ENCODE results near the gene NKAIN1. TPM values are rescaled to one million over a fixed set of nuclear protein-coding genes. Genes with fewer than 3 reads are reported as not detected.

The NKAIN1 gene
- total RNA-seq, 3 donors from 2014 or later (not counting 1 experiment from before 2014, with no cell fraction given) = not detected

DNA sequence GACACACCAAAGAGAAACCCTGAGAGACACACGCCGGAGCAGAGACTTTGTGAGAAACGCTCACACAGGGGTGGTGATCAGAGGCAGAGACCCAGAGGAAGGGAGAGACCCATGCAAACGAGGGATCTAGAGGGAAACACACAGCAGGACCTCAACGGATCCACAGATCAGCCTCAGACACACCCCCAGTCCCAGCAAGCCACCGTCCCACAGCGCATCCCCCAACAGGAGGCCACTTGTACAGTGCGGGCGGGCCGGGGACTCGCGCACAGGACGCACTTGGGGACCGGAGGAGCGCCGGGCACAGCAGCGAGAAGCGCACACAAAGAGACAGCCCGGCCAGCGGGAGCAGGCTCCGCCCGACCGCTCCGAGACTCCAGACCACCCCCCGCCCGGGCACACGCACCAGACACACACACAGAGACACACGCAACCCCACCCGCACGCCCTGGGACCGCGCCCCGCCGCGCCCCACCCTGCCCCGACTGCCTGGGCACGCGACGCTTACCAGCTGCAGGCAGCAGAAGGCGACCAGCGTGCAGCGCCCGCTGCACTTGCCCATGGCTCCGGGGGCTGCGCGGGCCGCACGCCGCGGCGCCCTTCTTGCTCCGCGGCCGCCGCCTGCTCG, 587 bp downstream of the NKAIN1 start:
- H3K4me1 ChIP-seq (ENCODE audit: control insufficient read depth, insufficient read depth, low read length) = peaks cover 4% of the 10 kb centered on the region
- DNase-seq (no peak), ATAC-seq (peak in 1 of 3 donors; percentile 17)
- no peak overlapping the region for H3K4me3 ChIP-seq (ENCODE audit: low read length)
- TF ChIP-seq, protein P1, sequence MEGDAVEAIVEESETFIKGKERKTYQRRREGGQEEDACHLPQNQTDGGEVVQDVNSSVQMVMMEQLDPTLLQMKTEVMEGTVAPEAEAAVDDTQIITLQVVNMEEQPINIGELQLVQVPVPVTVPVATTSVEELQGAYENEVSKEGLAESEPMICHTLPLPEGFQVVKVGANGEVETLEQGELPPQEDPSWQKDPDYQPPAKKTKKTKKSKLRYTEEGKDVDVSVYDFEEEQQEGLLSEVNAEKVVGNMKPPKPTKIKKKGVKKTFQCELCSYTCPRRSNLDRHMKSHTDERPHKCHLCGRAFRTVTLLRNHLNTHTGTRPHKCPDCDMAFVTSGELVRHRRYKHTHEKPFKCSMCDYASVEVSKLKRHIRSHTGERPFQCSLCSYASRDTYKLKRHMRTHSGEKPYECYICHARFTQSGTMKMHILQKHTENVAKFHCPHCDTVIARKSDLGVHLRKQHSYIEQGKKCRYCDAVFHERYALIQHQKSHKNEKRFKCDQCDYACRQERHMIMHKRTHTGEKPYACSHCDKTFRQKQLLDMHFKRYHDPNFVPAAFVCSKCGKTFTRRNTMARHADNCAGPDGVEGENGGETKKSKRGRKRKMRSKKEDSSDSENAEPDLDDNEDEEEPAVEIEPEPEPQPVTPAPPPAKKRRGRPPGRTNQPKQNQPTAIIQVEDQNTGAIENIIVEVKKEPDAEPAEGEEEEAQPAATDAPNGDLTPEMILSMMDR (IDR thresholded peaks at IDR 0.05) = no peak
- no peaks in the 10 kb centered on the region for H3K36me3 ChIP-seq (ENCODE audit: control insufficient read depth, insufficient read depth, low read length)
- H3K27ac ChIP-seq (ENCODE audit: low read length) = no peak overlapping the region
- no peaks in the 10 kb centered on the region for H3K9me3 Mint-ChIP-seq
- WGBS (ENCODE audit: insufficient coverage) = under 1% methylated on average over 56 of the region's 56 CpGs
- peaks cover 21% of the 10 kb centered on the region for H3K27me3 ChIP-seq (ENCODE audit: control insufficient read depth, insufficient read depth, low read length)
- H3K4me1 Mint-ChIP-seq = peaks cover 7% of the 10 kb centered on the region in 2 donors
- H3K4me3 Mint-ChIP-seq = peak overlapping the region; percentile 59
- H3K27me3 Mint-ChIP-seq (ENCODE audit: low read depth in 2 of 2) = peaks cover 41 to 61% of the 10 kb centered on the region in 2 donors
- no peaks in the 10 kb centered on the region for H3K9me3 ChIP-seq (ENCODE audit: control insufficient read depth, insufficient read depth, low read length)
- no peaks in the 10 kb centered on the region for H3K36me3 Mint-ChIP-seq
- no peak overlapping the region for H3K27ac Mint-ChIP-seq
- intact Hi-C loops (cut with micrococcal nuclease) = no loop called here

DNA sequence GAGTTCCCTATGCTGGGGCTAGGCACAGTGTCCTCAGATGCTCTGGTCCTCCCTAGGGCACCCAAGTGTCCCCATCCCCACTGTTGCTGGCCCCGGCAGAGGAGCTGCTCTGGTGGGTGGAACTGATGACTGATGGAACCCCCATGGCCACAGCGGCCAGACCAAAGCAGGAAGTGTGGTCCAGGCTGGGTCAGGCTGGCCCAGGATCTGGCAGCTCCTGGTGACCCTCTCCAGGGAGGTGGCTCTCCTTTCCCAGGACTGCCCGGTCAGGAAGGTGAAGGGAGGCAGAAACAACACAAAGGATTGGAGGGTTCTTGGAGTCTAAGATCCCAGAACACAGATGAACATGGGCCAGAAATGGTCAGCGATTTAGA, 1.1 kb downstream of the NKAIN1 start:
- no peak overlapping the region for H3K27ac ChIP-seq (ENCODE audit: low read length)
- TF ChIP-seq, protein P1 (IDR thresholded peaks at IDR 0.05) = no peak
- Mint-ChIP-seq H3K4me1 (peaks cover 7% of the 10 kb centered on the region in 2 donors), H3K4me3 (peak overlapping the region; percentile 59), H3K27ac (no peak overlapping the region), H3K27me3 (ENCODE audit: low read depth in 2 of 2) (peaks cover 43 to 57% of the 10 kb centered on the region in 2 donors), H3K9me3 (no peaks in the 10 kb centered on the region), H3K36me3 (no peaks in the 10 kb centered on the region)
- 21% methylated on average over 4 of the region's 4 CpGs for WGBS (ENCODE audit: insufficient coverage)
- peaks cover 21% of the 10 kb centered on the region for H3K27me3 ChIP-seq (ENCODE audit: control insufficient read depth, insufficient read depth, low read length)
- H3K4me1 ChIP-seq (ENCODE audit: control insufficient read depth, insufficient read depth, low read length) = peaks cover 4% of the 10 kb centered on the region
- DNase-seq = no peak
- ATAC-seq = no peak
- H3K9me3 ChIP-seq (ENCODE audit: control insufficient read depth, insufficient read depth, low read length) = no peaks in the 10 kb centered on the region
- intact Hi-C loops (cut with micrococcal nuclease) = no loop called here
- H3K36me3 ChIP-seq (ENCODE audit: control insufficient read depth, insufficient read depth, low read length) = no peaks in the 10 kb centered on the region
- H3K4me3 ChIP-seq (ENCODE audit: low read length) = no peak overlapping the region

DNA sequence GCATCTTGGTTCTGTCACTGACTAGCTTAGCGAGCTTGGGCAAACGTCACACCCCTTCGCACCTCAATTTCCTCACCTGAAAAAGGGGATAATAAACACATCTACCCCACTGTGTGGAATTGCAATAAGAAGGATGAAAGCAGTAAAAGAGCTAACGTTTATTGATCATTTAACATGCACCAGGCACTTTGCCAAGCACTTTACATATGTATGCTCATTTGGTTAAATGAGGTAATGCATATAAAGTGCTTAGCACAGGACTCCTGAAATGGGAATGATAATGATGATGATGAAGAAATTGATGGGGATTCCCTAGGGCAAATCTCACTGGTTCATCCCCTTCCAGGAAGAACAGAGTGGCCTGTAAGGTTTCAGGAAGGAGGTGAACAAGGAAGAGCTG, 4.8 kb downstream of the NKAIN1 start:
- Mint-ChIP-seq H3K4me1 (peaks cover 7% of the 10 kb centered on the region in 2 donors), H3K36me3 (no peaks in the 10 kb centered on the region), H3K4me3 (no peak overlapping the region), H3K27me3 (ENCODE audit: low read depth in 2 of 2) (peaks cover 31 to 42% of the 10 kb centered on the region in 2 donors), H3K9me3 (no peaks in the 10 kb centered on the region), H3K27ac (no peak overlapping the region)
- H3K27ac ChIP-seq (ENCODE audit: low read length) = no peak overlapping the region
- intact Hi-C loops (cut with micrococcal nuclease) = no loop called here
- WGBS (ENCODE audit: insufficient coverage) = 20% methylated on average over 1 of the region's 4 CpGs
- H3K9me3 ChIP-seq (ENCODE audit: control insufficient read depth, insufficient read depth, low read length) = no peaks in the 10 kb centered on the region
- TF ChIP-seq, protein P1 (IDR thresholded peaks at IDR 0.05) = no peak
- ATAC-seq (no peak), DNase-seq (no peak)
- no peaks in the 10 kb centered on the region for H3K36me3 ChIP-seq (ENCODE audit: control insufficient read depth, insufficient read depth, low read length)
- H3K4me3 ChIP-seq (ENCODE audit: low read length) = no peak overlapping the region
- H3K27me3 ChIP-seq (ENCODE audit: control insufficient read depth, insufficient read depth, low read length) = peaks cover 13% of the 10 kb centered on the region
- peaks cover 4% of the 10 kb centered on the region for H3K4me1 ChIP-seq (ENCODE audit: control insufficient read depth, insufficient read depth, low read length)
